Activated CD8-positive, alpha-beta memory T cell treated with anti-CD3 and anti-CD28 coated beads, Interleukin-2, amount 50 U/mL, for 24 hours (primary cell): ENCODE results near the gene HLF.

ENCODE experiments used
- DNase-seq: peaks from one replicate; pipeline ENCODE4 v3.0.0-alpha.2; 2020; ENCODE audit errors: extremely low read depth

Gene HLF

DNA sequence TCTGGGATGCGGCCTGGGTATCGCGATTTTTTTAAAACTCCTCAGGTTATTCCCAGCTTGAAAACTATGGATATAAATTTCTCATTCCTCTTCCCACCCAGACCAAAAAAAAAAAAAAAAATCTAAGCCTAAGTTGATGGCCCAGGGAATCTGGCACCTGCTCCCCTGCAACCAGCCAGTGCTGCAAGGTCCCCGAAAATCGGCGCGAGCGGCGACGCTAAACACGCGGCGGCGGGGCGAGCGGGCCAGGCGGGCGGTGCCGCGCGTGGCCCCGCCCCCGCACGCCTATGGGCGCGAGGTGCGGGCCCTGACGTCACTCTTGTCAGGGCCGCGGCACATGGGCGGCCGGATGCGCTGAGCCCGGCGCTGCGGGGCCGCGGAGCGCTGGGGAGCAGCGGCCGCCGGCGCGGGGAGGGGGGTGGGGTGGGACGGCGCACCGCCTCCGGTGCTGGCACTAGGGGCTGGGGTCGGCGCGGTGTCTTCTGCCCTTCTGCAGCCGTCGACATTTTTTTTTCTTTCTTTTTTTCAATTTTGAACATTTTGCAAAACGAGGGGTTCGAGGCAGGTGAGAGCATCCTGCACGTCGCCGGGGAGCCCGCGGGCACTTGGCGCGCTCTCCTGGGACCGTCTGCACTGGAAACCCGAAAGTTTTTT lies at the start of gene HLF:
Gene HLF, plus strand, starts transcription at position 316 of the 654 bp plus-strand sequence. CDS start 525 bp downstream, outside the sequence.
- peak; percentile 25 for DNase-seq

DNA sequence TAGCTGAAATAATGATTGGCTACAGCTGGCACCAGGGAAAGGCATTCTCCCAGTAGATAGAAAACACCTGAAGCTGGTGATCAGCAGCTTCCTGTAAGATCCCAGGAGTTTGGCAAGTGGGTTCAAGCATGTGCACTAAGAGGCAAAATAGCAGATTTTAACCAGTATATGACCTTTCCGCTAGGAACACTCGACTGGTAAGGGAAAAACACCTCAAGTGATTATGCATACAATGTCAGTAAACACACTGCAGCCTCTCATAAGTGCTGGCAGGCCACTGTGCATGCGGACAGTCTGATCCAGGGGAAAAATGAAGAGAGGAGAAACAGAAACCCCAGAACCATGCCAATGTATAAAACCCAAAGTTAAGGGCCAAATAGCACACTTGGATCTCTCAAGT lies 49.0 kb upstream of the HLF start:
- no peak for DNase-seq

GRCh38 chr17:55216888-55217287 lies 47.9 kb upstream of the HLF start:
- DNase-seq: no peak

DNA sequence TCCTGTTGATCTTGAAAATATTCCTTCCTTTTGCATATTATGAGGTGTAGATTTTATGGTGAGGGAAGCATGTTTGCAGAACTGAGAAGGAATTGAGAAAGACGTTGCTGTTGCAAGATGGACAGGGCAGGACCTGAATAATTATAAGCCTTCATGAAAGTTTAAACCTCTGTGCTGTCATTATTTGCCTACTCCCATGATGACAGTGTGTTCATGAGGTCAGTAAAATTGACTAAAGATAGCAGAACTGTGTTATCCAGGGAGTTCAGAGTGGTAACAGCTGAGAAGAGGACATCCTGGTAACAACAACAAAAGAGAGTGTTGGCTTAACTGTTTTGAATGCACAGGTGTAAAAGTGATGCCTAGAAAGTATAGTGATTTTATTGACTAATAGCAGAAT lies 45.3 kb upstream of the HLF start:
- no peak for DNase-seq

DNA sequence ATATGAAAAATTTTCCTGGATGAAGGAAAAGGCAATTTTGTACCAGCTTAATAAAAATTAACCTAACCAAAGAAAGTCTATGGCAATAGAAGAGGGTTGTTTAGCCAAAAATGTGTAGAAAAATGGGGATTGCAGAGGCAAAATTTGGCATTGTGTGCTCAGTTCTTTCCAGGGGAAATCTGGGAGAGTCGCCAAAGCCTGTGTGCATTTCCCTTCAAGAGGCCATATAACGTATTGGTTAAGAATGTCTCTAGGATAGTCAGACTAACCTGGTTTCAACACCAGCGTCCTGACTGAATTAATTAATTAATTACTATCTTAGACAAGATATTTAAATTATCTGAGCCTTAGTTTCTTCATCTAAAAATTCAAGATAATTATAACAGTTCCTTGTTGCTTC lies 44.8 kb upstream of the HLF start:
- no peak for DNase-seq

DNA sequence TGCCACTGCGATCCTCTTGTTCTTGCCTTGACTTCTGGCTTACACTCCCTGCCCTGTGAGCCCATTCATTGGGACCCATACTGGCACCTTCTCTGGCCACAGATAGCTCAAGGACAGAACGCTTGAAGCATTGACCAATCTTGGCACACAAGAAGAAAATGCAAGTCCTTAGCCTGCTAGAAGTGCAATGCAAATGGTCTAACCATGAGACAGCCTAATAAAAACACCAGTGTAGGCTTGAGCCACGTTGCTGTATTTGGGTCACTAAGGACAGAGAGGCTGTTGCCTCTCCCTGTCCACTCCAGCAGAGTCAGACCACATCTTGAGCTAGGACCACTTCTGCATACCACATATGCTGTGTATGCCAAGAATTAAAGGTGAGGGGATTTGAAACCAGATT lies 41.2 kb upstream of the HLF start:
- DNase-seq: no peak

DNA sequence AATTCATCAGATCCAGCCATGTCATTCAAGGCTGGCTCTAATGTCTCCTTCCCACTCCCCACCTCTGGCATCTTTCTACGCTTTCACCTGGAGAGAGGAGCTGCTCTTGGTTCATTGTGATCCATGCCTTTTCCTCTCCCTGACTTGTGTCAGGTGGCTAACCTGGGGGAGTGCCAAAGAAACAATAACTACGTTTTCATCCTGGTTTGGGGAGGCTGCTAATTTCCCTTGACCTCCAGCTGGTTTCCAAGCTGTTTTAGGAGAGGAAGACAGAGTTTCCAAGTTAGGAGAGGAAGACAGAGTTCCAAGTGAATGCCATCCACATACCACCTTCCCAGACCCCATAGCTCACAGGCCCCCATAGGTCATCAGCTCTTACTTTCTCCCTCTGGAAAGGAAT lies 40.0 kb upstream of the HLF start:
- no peak for DNase-seq

DNA sequence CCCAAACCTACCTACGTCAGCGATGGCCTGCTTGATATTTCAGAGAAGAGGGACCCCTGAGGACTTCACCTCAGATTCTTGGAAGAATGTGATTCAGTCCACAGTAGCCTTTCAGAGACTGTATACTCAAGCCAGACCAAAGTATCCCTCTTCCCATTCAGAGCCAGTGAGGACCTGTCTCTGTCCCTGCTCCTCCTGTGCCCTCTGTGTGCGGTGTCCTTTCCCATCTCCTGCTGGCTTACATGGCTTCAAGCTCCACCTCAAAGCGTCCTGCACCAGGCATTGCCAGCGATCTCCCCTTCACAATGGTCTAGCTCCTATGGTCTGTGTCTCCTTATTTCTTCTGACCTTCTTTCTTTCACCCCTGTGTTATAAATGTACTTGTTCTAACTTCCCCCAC lies 39.5 kb upstream of the HLF start:
- no peak for DNase-seq

GRCh38 chr17:55228683-55229192 lies 36.0 kb upstream of the HLF start:
- DNase-seq: no peak

- no peak for DNase-seq
Observed at GRCh38 chr17:55229276-55229675, 35.5 kb upstream of the HLF start.

DNA sequence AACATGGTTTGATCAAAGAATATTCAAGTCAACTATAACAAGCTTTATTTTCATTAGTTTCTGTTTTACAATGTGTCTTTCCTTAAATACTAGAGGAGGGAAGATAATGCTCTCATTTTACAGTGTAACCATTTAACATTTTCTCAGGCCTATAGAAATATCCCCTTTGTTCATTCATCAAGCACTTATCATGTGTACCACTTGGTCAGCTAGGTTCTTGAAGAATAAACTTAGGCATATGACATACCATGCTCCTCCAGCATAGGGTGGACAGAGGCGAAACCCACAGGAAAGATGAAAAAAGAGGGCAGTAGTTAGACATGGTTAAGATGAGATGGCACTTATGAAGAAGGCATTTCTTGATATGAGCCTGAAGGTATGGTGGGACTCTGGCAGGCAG lies 34.0 kb upstream of the HLF start:
- DNase-seq: no peak

GRCh38 chr17:55233840-55234239 lies 30.9 kb upstream of the HLF start:
- DNase-seq: no peak

GRCh38 chr17:55236316-55236715 lies 28.4 kb upstream of the HLF start:
- DNase-seq: no peak

DNA sequence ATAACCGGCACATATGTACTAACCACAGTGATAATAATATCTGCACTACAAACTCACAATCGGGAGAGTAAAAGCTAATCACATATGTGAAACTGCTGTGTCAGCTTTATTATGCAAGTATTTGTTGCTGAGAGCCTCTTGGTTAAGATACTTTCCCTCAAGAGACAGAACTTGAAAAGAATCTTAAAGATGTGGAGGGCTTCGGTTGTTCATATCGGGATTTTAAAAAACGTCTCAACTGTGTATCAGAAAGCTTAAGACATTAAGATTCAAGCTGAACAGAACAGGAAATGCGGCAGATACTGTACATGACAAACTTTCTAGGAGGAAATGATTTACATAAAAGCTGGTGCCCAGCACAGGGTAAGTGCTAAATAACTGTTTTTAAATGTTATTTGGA lies 27.5 kb upstream of the HLF start:
- no peak for DNase-seq

GRCh38 chr17:55237841-55238178 lies 26.9 kb upstream of the HLF start:
- no peak for DNase-seq

DNA sequence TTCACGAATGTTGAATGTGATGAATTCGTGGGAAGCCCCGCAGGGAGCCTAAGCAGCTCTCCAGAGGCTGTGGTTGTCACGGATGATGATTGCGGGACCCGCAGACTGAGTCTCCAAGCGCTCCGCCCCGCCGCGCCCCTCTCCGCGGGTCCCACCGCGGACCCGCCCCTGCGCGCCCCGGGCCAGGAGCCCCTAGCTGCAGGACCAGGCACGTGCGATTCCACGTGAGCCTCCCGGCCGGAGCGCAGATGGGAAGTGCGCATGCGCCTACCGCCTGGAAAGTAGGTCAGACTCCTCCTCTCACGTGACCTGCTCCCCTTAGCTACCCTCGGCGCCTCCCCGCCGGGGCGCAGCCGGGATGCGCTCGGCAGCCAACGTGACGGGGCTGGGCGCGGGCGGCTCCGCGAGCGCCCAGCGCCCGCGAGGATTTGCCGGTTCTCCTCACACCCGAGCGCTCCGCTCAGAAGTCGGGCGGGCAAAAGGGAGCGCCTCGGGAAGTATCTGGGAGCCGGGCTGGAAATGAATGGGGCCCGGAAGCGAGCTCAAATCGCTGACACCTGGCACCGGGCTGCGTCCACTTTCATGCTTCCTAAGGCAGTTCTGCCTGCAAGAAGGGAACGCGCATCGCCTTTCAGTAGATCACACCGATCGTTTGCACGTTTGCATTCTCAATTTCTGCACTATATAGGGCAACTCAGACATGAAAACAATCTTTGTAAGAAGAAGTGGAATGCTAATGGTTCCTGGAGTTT lies 26.4 kb upstream of the HLF start:
- DNase-seq: peak; percentile 72

GRCh38 chr17:55238931-55239297 lies 25.8 kb upstream of the HLF start:
- DNase-seq: no peak

GRCh38 chr17:55241097-55241496 lies 23.7 kb upstream of the HLF start:
- DNase-seq: no peak

GRCh38 chr17:55242476-55242875 lies 22.3 kb upstream of the HLF start:
- no peak for DNase-seq

DNA sequence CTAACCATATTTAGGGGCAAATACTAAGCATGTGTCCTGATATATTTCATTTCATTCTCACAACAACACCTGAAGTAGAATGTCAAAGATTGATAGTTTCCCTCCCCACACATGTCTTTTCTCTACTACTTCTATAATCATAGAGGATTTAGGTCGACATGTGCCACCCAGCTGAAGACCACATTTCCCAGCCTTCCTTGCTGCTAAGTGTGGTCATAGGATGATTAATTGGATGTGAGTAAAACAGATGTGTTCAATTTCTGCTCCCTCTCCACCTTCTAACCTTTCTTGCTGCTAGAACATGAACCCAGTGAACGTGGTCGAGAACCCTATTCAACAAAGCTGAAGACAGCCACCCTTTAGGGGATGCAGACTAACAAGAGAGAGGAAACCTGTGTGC lies 18.8 kb upstream of the HLF start:
- DNase-seq: no peak

GRCh38 chr17:55246583-55246982 lies 18.2 kb upstream of the HLF start:
- no peak for DNase-seq

GRCh38 chr17:55248077-55248476 lies 16.7 kb upstream of the HLF start:
- DNase-seq: no peak

- DNase-seq: no peak
Observed at GRCh38 chr17:55249861-55250260, 14.9 kb upstream of the HLF start.

DNA sequence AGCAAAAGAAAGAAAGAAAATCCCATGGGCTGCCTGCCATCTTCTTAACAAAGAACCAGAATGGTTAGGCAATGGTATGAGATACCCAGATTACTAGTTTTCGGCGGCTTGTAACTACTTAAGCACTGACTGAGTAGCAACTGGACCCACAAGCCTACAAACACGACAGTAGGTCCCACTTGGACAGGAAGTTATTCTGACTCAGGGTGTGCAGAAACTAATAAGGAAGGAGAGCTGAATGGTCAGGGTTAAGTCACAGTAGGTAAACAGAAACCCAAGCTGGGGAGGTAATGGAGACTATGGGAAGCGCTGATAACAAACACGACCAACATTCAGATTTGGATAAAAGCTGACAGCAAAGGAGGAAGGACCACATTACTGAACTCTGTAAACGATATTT lies 10.4 kb upstream of the HLF start:
- DNase-seq: no peak
